ENCODE data around the gene AP3M1.

DNA sequence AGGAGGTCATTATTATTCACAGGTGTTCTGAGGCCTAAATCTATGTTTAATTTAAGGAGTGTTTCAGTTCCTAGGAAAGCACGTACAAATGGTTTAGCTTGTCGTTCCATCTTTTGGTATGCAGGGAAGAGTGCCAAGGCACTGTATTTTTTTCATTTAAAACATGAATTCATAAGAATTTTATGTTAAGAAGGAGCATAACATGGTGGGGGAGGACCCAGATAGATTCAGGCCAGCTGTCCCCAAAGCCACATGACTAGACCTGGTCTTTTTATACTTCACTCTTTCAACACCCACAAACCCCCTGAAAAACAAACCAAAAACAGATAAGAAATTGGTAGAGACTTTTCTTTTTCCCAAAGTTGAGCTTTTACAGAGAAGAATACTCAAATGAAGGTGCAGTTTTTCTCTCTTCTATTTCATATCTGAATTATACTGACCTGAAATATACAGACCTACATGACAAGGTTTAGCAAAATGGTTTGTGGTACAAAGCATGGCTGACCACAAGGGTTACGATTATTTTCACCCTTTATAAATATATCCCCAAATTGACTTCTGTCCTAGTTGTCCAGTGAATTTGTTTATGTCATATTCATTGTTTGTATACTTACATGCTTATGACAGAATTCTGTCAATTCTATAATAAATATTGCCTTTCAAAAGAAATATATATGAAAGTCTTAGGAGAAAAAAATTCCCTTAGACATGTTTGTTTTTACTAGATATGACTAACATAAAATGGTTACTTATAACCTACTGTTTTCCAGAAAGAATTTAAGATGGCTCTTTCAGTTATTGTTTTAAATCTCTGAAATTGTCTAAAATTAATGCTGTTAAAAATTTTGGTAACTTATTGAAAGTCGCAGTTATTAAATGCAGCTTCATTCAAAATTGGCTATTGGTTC lies 71.3 kb downstream of the AP3M1 start:
- TF ChIP-seq, protein P1, sequence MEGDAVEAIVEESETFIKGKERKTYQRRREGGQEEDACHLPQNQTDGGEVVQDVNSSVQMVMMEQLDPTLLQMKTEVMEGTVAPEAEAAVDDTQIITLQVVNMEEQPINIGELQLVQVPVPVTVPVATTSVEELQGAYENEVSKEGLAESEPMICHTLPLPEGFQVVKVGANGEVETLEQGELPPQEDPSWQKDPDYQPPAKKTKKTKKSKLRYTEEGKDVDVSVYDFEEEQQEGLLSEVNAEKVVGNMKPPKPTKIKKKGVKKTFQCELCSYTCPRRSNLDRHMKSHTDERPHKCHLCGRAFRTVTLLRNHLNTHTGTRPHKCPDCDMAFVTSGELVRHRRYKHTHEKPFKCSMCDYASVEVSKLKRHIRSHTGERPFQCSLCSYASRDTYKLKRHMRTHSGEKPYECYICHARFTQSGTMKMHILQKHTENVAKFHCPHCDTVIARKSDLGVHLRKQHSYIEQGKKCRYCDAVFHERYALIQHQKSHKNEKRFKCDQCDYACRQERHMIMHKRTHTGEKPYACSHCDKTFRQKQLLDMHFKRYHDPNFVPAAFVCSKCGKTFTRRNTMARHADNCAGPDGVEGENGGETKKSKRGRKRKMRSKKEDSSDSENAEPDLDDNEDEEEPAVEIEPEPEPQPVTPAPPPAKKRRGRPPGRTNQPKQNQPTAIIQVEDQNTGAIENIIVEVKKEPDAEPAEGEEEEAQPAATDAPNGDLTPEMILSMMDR (IDR thresholded peaks at IDR 0.05 in 2 of 3, conservative IDR thresholded peaks at IDR 0.05 in 1 of 3; ENCODE audit: borderline replicate concordance in 1 of 3, insufficient read depth in 1 of 3, low read depth in 2 of 3, low read length in 2 of 3), result no peak
- TF ChIP-seq EZH2phosphoT487 (IDR thresholded peaks at IDR 0.05; ENCODE audit: borderline replicate concordance), result no peak
- TF ChIP-seq, protein P2, sequence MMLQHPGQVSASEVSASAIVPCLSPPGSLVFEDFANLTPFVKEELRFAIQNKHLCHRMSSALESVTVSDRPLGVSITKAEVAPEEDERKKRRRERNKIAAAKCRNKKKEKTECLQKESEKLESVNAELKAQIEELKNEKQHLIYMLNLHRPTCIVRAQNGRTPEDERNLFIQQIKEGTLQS (IDR thresholded peaks at IDR 0.05), result no peak

Measured in HCT116 (cell line).